Measurements from ENCODE around the gene MRPL47. TPM values are rescaled to one million over a fixed set of nuclear protein-coding genes. Genes with fewer than 3 reads are reported as not detected.
A peak's percentile ranks its signal among the peaks of the same experiment; 100 is the strongest.

Gene MRPL47
- total and polyA plus RNA-seq, 2 of the 13 experiments (the other 11 are each of a cell fraction or from before 2014, with no cell fraction given) = 36.1 to 83.8 TPM

GRCh38 chr3:179604321-179605078 lies at the start of gene MRPL47, which contains the start of gene NDUFB5 (continued):
- TF ChIP-seq KIAA2018 (CRISPR knock-in tag; IDR thresholded peaks at IDR 0.05; ENCODE audit: borderline replicate concordance) = 0 out of 2 replicates have a peak, but pooled peaks have one; percentile 62
- TF ChIP-seq SMYD3 (CRISPR knock-in tag; IDR thresholded peaks at IDR 0.05) = peak; percentile 54; the same call in 1 of the 2 replicates
- peak; percentile 57; the same call in 1 of the 2 replicates for TF ChIP-seq ARID5B (CRISPR knock-in tag; IDR thresholded peaks at IDR 0.05)
- TF ChIP-seq RAD21 (CRISPR knock-in tag; IDR thresholded peaks at IDR 0.05) = no peak
- TF ChIP-seq RXRB (CRISPR knock-in tag; IDR thresholded peaks at IDR 0.05; ENCODE audit: borderline replicate concordance) = peak; percentile 38; the same call in 1 of the 2 replicates
- 0 out of 2 replicates have a peak, but pooled peaks have one; percentile 16 for TF ChIP-seq ZSCAN20 (CRISPR knock-in tag; IDR thresholded peaks at IDR 0.05; ENCODE audit: borderline replicate concordance)
- TF ChIP-seq DMAP1 (CRISPR knock-in tag; IDR thresholded peaks at IDR 0.05) = peak; percentile 93
- TF ChIP-seq TEAD2 (CRISPR knock-in tag; IDR thresholded peaks at IDR 0.05) = no peak
- no peak for TF ChIP-seq PBX3 (CRISPR knock-in tag; IDR thresholded peaks at IDR 0.05; ENCODE audit: borderline replicate concordance)
- TF ChIP-seq, protein P1, sequence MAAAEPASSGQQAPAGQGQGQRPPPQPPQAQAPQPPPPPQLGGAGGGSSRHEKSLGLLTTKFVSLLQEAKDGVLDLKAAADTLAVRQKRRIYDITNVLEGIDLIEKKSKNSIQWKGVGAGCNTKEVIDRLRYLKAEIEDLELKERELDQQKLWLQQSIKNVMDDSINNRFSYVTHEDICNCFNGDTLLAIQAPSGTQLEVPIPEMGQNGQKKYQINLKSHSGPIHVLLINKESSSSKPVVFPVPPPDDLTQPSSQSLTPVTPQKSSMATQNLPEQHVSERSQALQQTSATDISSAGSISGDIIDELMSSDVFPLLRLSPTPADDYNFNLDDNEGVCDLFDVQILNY (CRISPR knock-in tag; conservative IDR thresholded peaks at IDR 0.05) = 0 out of 2 replicates have a peak, but pooled peaks have one; percentile 26
- TF ChIP-seq RBAK (CRISPR knock-in tag; IDR thresholded peaks at IDR 0.05) = no peak
- no peak for TF ChIP-seq KLF15 (CRISPR knock-in tag; IDR thresholded peaks at IDR 0.05; ENCODE audit: borderline replicate concordance)
- peak; percentile 98 for TF ChIP-seq GABPB1 (CRISPR knock-in tag; IDR thresholded peaks at IDR 0.05)
- TF ChIP-seq NONO (IDR thresholded peaks at IDR 0.05) = no peak
- TF ChIP-seq NONO (CRISPR knock-in tag; conservative IDR thresholded peaks at IDR 0.05) = peak; percentile 53
